Umbilical cord (tissue), 2 donors: Measurements from ENCODE around the gene ZNF283. TPM values are rescaled to one million over a fixed set of nuclear protein-coding genes. Genes with fewer than 3 reads are reported as not detected.
"Not testable (repeated sequence)": the region's sequence is repeated elsewhere in the genome, so short reads cannot be mapped to it uniquely, and the experiment has no call there.

Experiments used
- DNase-seq: peaks from one replicate; pipeline ENCODE4 v3.0.0-alpha.2; 2015; ENCODE audit warnings: low spot score
- total RNA-seq: library from RNA; depleted of rRNA; stranded (reverse); fragments of >200 nt; gene quantifications from one replicate; pipeline ENCODE4 v1.2.3, GENCODE V29; 2014; ENCODE audit warnings: low replicate concordance; ENCODE audit not compliant: insufficient read depth

ZNF283 gene
- total RNA-seq, 1 donor from 2014 or later, result 28.6 TPM

- no peak for DNase-seq
Observed at GRCh38 chr19:43848821-43849220, 21.7 kb downstream of the ZNF283 start.

- DNase-seq, result no peak
Observed at GRCh38 chr19:43858174-43858573, 31.1 kb downstream of the ZNF283 start.

GRCh38 chr19:43866923-43867322, 39.8 kb downstream of the ZNF283 start:
- not testable (repeated sequence) for DNase-seq

- DNase-seq, result no peak
Observed at GRCh38 chr19:43872547-43873336, 45.6 kb downstream of the ZNF283 start.

- DNase-seq, result no peak
Observed at GRCh38 chr19:43880483-43880882, 53.4 kb downstream of the ZNF283 start.

- DNase-seq, result no peak
Observed at GRCh38 chr19:43883864-43884263, 56.7 kb downstream of the ZNF283 start, which contains the start of gene ZNF404. Gene ZNF404 (minus strand): TSS chr19:43883964.

- DNase-seq, result no peak
Observed at GRCh38 chr19:43895727-43896308, 68.7 kb downstream of the ZNF283 start.

Other genes with a start within 250 kb of the ZNF283 start
- 17.6 TPM for gene IRGQ, start 231.2 kb upstream of the ZNF283 start, total RNA-seq
- gene ZNF576, start 230.7 kb upstream of the ZNF283 start, total RNA-seq, result 15.9 TPM
- 0.24 TPM for gene SRRM5, start 215.2 kb upstream of the ZNF283 start, total RNA-seq
- gene ZNF428, start 207.7 kb upstream of the ZNF283 start, total RNA-seq, result 18.8 TPM
- 2.9 TPM for gene CADM4, start 187.5 kb upstream of the ZNF283 start, total RNA-seq
- 30.1 TPM for gene PLAUR, start 157.2 kb upstream of the ZNF283 start, total RNA-seq
- not detected for gene IRGC, start 111.2 kb upstream of the ZNF283 start, total RNA-seq
- gene SMG9, start 72.4 kb upstream of the ZNF283 start, total RNA-seq, result 10.1 TPM
- gene KCNN4, start 46.3 kb upstream of the ZNF283 start, total RNA-seq, result 6.3 TPM
- gene LYPD5, start 24.9 kb upstream of the ZNF283 start, total RNA-seq, result 3.1 TPM
- gene ZNF404, start 56.6 kb downstream of the ZNF283 start, total RNA-seq, result 12.5 TPM
- gene ZNF45, start 108.0 kb downstream of the ZNF283 start, total RNA-seq, result 14.9 TPM
- 15.9 TPM for gene ZNF221, start 123.9 kb downstream of the ZNF283 start, total RNA-seq
- 7.5 TPM for gene ZNF155, start 156.9 kb downstream of the ZNF283 start, total RNA-seq
- 11.3 TPM for gene ZNF230, start 175.6 kb downstream of the ZNF283 start, total RNA-seq
- 0.96 TPM for gene ZNF222, start 198.1 kb downstream of the ZNF283 start, total RNA-seq
- gene ZNF223, start 224.7 kb downstream of the ZNF283 start, total RNA-seq, result 11.8 TPM
- 4.1 TPM for gene ZNF284, start 244.8 kb downstream of the ZNF283 start, total RNA-seq